ENCODE measurements around the gene NEK2. TPM values are rescaled to one million over a fixed set of nuclear protein-coding genes. Genes with fewer than 3 reads are reported as not detected.
A peak's percentile ranks its signal among the peaks of the same experiment; 100 is the strongest.
"Not testable (repeated sequence)": the region's sequence is repeated elsewhere in the genome, so short reads cannot be mapped to it uniquely, and the experiment has no call there.

The NEK2 gene
- 3.9 and 4.4 TPM in 2 replicates for total RNA-seq
- long read RNA-seq, transcript NEK2-202 (8 exons, 2,131 nt): major isoform, 35 of 51 reads
- long read RNA-seq, partial matches to known transcripts: 1 of 51 reads
- long read RNA-seq, other reads (novel, unspliced or antisense): 14 of 51 reads

- DNase-seq (ENCODE audit: extremely low spot score, unreplicated experiment): peak; percentile 93
- Mint-ChIP-seq H3K9me3 (ENCODE audit: unreplicated experiment) (no peaks in the 10 kb centered on the region), H3K4me3 (ENCODE audit: unreplicated experiment) (peak within 1 kb of the TSS; percentile 88), H3K4me1 (ENCODE audit: unreplicated experiment) (peaks cover 21% of the 10 kb centered on the region), H3K36me3 (ENCODE audit: unreplicated experiment) (no peaks in the 10 kb centered on the region), H3K27ac (ENCODE audit: unreplicated experiment) (peak within 1 kb of the TSS; percentile 61), H3K27me3 (ENCODE audit: unreplicated experiment) (no peaks in the 10 kb centered on the region)
- TF ChIP-seq CTCF (IDR thresholded peaks at IDR 0.05): no peak
Measured at GRCh38 chr1:211675230-211676105, at the start of gene NEK2. TSS of gene NEK2 (minus strand) at chr1:211675621. CDS start at chr1:211675479, 142 bp downstream.

DNA sequence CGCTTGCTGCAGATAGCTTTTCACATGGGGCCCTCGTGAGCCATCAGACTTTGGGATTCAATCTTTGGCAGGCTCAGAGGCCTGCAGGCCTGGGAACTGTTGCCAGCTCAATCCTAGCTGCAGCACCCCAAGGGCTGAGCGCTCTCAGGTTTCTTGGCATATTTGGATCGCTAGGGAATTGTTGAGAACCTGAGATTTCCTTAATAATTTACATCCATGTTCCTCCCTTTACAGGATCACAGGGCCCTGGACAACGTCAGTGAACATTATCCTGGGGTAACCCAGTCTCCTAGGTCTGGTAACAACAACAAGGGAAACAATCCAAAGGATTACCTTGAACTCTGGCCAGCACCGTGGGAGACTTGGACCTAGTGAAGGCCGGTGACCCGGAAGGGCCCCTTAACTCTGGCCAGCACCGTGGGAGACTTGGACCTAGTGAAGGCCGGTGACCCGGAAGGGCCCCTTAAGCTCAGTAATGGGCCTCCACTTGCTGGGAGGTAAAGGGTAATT is 49.3 kb upstream of the NEK2 start:
- Mint-ChIP-seq H3K27me3 (ENCODE audit: unreplicated experiment) (peaks cover 4% of the 10 kb centered on the region), H3K9me3 (ENCODE audit: unreplicated experiment) (no peaks in the 10 kb centered on the region), H3K4me3 (ENCODE audit: unreplicated experiment) (no peak overlapping the region), H3K4me1 (ENCODE audit: unreplicated experiment) (peaks cover 2% of the 10 kb centered on the region), H3K36me3 (ENCODE audit: unreplicated experiment) (no peaks in the 10 kb centered on the region), H3K27ac (ENCODE audit: unreplicated experiment) (no peak overlapping the region)
- DNase-seq (ENCODE audit: extremely low spot score, unreplicated experiment): no peak
- TF ChIP-seq CTCF (IDR thresholded peaks at IDR 0.05): no peak

- Mint-ChIP-seq H3K9me3 (ENCODE audit: unreplicated experiment) (no peaks in the 10 kb centered on the region), H3K4me1 (ENCODE audit: unreplicated experiment) (peaks cover 2% of the 10 kb centered on the region), H3K36me3 (ENCODE audit: unreplicated experiment) (no peaks in the 10 kb centered on the region), H3K27ac (ENCODE audit: unreplicated experiment) (no peak overlapping the region), H3K4me3 (ENCODE audit: unreplicated experiment) (no peak overlapping the region), H3K27me3 (ENCODE audit: unreplicated experiment) (peaks cover 4% of the 10 kb centered on the region)
- no peak for TF ChIP-seq CTCF (IDR thresholded peaks at IDR 0.05)
- DNase-seq (ENCODE audit: extremely low spot score, unreplicated experiment): no peak
Measured at GRCh38 chr1:211723273-211723672, 47.9 kb upstream of the NEK2 start.

DNA sequence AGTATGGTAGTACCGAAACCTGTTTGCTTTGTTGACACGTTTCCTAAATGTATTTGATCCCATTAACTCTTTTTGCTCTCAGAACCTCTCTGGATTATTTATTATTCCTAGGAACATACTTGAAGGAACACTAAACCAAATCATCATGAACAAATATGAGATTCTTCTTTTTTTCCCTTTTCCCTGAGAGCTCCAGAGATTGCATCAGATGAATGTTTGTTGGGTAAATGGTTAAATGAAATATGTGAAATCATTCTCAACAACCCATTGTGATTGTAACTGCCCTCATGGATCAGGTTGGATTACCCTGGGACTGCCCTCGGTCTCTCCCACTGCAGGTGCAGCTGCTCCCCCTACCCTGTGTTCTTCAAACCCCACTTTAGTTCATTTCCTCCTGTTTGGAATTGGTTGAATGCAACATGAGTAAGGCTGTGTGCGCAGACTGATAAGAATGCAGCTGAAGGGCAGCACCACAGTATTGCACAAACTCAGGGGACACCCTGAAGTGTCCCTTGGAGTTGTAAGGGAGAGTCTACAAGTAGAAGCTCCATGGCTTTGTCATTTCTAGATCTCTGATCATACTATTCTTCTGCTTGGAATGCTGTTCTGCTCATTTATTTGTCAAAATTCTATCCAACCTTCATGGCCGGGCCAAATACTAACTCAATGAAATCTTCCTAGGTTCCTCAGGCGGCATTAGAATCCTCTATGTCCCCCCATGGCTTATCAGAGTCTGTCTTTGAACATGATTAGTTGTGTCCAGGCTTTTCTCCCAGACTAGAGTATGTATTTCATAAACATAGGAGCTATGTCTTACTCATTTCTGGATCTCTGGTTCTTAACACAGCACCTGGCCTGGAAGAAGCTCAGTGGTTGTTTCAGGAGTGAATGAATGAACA is 47.1 kb upstream of the NEK2 start:
- no peak for DNase-seq (ENCODE audit: extremely low spot score, unreplicated experiment)
- H3K9me3 Mint-ChIP-seq (ENCODE audit: unreplicated experiment): no peaks in the 10 kb centered on the region
- H3K4me1 Mint-ChIP-seq (ENCODE audit: unreplicated experiment): peaks cover 2% of the 10 kb centered on the region
- H3K4me3 Mint-ChIP-seq (ENCODE audit: unreplicated experiment): no peak overlapping the region
- no peak for TF ChIP-seq CTCF (IDR thresholded peaks at IDR 0.05)
- peaks cover 4% of the 10 kb centered on the region for H3K27me3 Mint-ChIP-seq (ENCODE audit: unreplicated experiment)
- no peak overlapping the region for H3K27ac Mint-ChIP-seq (ENCODE audit: unreplicated experiment)
- no peaks in the 10 kb centered on the region for H3K36me3 Mint-ChIP-seq (ENCODE audit: unreplicated experiment)

- H3K27ac Mint-ChIP-seq (ENCODE audit: unreplicated experiment); H3K27me3 Mint-ChIP-seq (ENCODE audit: unreplicated experiment); H3K4me1 Mint-ChIP-seq (ENCODE audit: unreplicated experiment): not testable (repeated sequence)
Measured at GRCh38 chr1:211716555-211716954, 41.1 kb upstream of the NEK2 start.

More at GRCh38 chr1:211716555-211716954, 41.1 kb upstream of the NEK2 start:
- not testable (repeated sequence) for H3K36me3 Mint-ChIP-seq (ENCODE audit: unreplicated experiment); DNase-seq (ENCODE audit: extremely low spot score, unreplicated experiment); H3K4me3 Mint-ChIP-seq (ENCODE audit: unreplicated experiment); H3K9me3 Mint-ChIP-seq (ENCODE audit: unreplicated experiment)

Measured in osteocyte (in vitro differentiated cells).